ENCODE results near the gene ERAS. TPM values are rescaled to one million over a fixed set of nuclear protein-coding genes. Genes with fewer than 3 reads are reported as not detected.

ERAS gene
- total and polyA plus RNA-seq, 2 of the 13 experiments (the other 11 are each of a cell fraction or from before 2014, with no cell fraction given) = 0.21 to 0.22 TPM

DNA sequence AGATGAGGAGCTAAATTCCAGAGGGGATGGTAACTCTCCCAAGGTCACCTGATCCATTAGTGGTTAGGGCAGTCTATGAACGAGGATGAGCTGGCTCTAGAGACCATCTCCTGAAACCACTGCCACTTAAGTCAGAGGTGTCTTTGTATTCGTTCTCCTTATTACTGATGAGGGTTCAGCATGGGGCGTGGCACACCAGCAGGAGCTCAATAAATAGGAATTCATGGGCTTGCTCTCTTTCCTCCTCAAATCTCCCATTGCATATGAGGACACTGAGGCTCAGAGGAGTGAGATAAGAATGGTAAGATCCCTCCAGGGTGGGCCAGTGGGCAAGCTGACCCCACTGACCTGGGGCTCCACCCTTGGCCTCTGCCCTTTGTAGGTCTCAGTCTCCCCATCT, 41.6 kb upstream of the ERAS start (continued):
- TF ChIP-seq ARNT2 (CRISPR knock-in tag; IDR thresholded peaks at IDR 0.05; ENCODE audit: low read depth) (no peak), ZSCAN30 (CRISPR knock-in tag; IDR thresholded peaks at IDR 0.05) (no peak), ZNF652 (CRISPR knock-in tag; IDR thresholded peaks at IDR 0.05; ENCODE audit: borderline replicate concordance, low read depth) (no peak), ZNF143 (CRISPR knock-in tag; IDR thresholded peaks at IDR 0.05) (no peak), ZNF333 (CRISPR knock-in tag; IDR thresholded peaks at IDR 0.05; ENCODE audit: borderline replicate concordance) (no peak), SIN3A (IDR thresholded peaks at IDR 0.05; ENCODE audit: borderline replicate concordance, low read depth, low read length) (no peak), CBX1 (IDR thresholded peaks at IDR 0.05; ENCODE audit: low read depth) (no peak), ZNF329 (CRISPR knock-in tag; IDR thresholded peaks at IDR 0.05; ENCODE audit: low read depth) (no peak)
- TF ChIP-seq, protein P1, sequence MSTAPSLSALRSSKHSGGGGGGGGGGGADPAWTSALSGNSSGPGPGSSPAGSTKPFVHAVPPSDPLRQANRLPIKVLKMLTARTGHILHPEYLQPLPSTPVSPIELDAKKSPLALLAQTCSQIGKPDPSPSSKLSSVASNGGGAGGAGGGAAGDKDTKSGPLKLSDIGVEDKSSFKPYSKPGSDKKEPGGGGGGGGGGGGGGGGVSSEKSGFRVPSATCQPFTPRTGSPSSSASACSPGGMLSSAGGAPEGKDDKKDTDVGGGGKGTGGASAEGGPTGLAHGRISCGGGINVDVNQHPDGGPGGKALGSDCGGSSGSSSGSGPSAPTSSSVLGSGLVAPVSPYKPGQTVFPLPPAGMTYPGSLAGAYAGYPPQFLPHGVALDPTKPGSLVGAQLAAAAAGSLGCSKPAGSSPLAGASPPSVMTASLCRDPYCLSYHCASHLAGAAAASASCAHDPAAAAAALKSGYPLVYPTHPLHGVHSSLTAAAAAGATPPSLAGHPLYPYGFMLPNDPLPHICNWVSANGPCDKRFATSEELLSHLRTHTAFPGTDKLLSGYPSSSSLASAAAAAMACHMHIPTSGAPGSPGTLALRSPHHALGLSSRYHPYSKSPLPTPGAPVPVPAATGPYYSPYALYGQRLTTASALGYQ (CRISPR knock-in tag; IDR thresholded peaks at IDR 0.05) = no peak
- TF ChIP-seq, protein P2, sequence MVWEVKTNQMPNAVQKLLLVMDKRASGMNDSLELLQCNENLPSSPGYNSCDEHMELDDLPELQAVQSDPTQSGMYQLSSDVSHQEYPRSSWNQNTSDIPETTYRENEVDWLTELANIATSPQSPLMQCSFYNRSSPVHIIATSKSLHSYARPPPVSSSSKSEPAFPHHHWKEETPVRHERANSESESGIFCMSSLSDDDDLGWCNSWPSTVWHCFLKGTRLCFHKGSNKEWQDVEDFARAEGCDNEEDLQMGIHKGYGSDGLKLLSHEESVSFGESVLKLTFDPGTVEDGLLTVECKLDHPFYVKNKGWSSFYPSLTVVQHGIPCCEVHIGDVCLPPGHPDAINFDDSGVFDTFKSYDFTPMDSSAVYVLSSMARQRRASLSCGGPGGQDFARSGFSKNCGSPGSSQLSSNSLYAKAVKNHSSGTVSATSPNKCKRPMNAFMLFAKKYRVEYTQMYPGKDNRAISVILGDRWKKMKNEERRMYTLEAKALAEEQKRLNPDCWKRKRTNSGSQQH (CRISPR knock-in tag; IDR thresholded peaks at IDR 0.05; ENCODE audit: low read depth) = no peak
- TF ChIP-seq, protein P3, sequence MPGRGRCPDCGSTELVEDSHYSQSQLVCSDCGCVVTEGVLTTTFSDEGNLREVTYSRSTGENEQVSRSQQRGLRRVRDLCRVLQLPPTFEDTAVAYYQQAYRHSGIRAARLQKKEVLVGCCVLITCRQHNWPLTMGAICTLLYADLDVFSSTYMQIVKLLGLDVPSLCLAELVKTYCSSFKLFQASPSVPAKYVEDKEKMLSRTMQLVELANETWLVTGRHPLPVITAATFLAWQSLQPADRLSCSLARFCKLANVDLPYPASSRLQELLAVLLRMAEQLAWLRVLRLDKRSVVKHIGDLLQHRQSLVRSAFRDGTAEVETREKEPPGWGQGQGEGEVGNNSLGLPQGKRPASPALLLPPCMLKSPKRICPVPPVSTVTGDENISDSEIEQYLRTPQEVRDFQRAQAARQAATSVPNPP (CRISPR knock-in tag; IDR thresholded peaks at IDR 0.05) = no peak

All from HepG2 (cell line).